Gastroesophageal sphincter (tissue), 4 donors: ENCODE measurements around the gene ACER1. TPM values are rescaled to one million over a fixed set of nuclear protein-coding genes. Genes with fewer than 3 reads are reported as not detected.

Experiments
- ATAC-seq: fragments of 150-250 bp; one replicate; pipeline ENCODE4 v1.9.1; 2016; ENCODE audit warnings: mild to moderate bottlenecking, moderate library complexity
- H3K27ac ChIP-seq, 4 donors: fragments of 200-600 bp; sonication (generic) in 3 of 4; 1 replicate in 3 of 4; 2 replicates in 1 of 4; pipeline ENCODE4 v1.5.1; 2016 to 2019
- H3K27me3 ChIP-seq: fragments of 200-600 bp; sonication (generic); one replicate; pipeline ENCODE4 v1.5.1; 2019
- H3K36me3 ChIP-seq, 2 donors: fragments of 200-600 bp; sonication (generic); one replicate each; pipeline ENCODE4 v1.5.1; 2019; ENCODE audit warnings: control low read depth in 1 of 2
- H3K4me1 ChIP-seq, 3 donors: fragments of 200-600 bp; sonication (generic); 1 replicate in 2 of 3; 2 replicates in 1 of 3; pipeline ENCODE4 v1.5.1; 2016 to 2019; ENCODE audit warnings: control low read depth in 2 of 3
- H3K4me3 ChIP-seq, 2 donors: fragments of 200-600 bp; sonication (generic); one replicate each; pipeline ENCODE4 v1.5.1; 2019; ENCODE audit warnings: mild to moderate bottlenecking in 1 of 2, moderate library complexity in 1 of 2
- H3K9me3 ChIP-seq, 3 donors: fragments of 200-600 bp; sonication (generic); one replicate each; pipeline ENCODE4 v1.5.1; 2017 to 2019; ENCODE audit warnings: control low read depth in 2 of 3
- EP300 ChIP-seq: sonication (generic); formaldehyde crosslinking; IDR thresholded peaks from one replicate; pipeline ENCODE4 v1.6.1; 2017; ENCODE audit warnings: antibody characterized with exemption, mild to moderate bottlenecking
- POLR2A ChIP-seq, 2 donors: fragments of 450-650 bp; IDR thresholded peaks; one replicate each; pipeline ENCODE4 v1.6.1; 2017; ENCODE audit warnings: antibody characterized with exemption in 2 of 2, mild to moderate bottlenecking in 2 of 2, moderate library complexity in 1 of 2
- POLR2AphosphoS5 ChIP-seq: sonication (generic); formaldehyde crosslinking; IDR thresholded peaks from one replicate; pipeline ENCODE4 v1.6.1; 2017; ENCODE audit warnings: antibody characterized with exemption
- WGBS, 2 donors: methylation state at CpG; one replicate each; pipeline ENCODE4 v1.1.5; 2018; ENCODE audit warnings: low coverage in 1 of 2; 5-methylcytosine and 5-hydroxymethylcytosine counted together
- total RNA-seq, 4 donors: library from RNA; depleted of rRNA; stranded (reverse); fragments of >200 nt; gene quantifications; one replicate each; pipeline ENCODE4 v1.1.0, GENCODE V29; 2016
- TF ChIP-seq, protein P1 (sequence below), 4 experiments: fragments of 200-600 bp in 2 of 4; fragments of 450-650 bp in 2 of 4; sonication (generic) in 1 of 4; IDR thresholded peaks; one replicate each; pipeline ENCODE4 v1.5.1; 2017 to 2019; ENCODE audit warnings: antibody characterized with exemption in 4 of 4, mild to moderate bottlenecking in 2 of 4, moderate library complexity in 2 of 4

Gene ACER1
- total RNA-seq, 4 donors from 2014 or later = not detected

DNA sequence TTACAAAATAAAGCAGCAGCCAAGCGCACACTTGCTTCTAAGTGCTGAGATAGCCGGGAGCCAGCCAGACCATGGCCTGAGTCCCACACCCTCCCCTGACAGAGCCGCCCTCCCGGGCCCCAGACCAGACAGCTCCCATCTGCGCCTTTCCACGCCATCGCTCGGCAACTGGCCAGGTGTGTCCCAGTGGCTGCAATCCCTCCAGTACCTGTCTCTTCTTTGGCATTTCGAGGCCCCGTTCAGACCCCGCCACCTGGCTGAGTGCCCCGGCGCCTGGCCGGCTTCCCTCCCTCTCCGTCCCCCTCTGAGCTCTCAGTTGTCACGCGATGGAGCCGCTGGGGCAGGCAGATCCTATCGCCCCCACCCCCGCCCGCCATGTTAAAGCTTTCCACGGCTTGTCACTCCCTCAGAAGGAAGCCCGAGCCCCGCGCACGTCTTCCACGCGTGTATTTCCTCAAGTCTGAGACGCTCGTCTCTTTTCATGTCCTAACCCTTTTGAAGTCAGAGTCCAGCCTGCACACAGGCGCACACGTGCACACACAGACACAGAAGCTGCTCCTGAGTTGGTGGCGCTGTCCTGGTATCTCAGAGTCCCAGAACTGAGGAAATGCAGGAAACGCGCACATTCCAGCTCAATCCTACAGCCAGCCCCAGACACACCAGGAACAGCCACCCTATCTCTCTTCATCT lies 61.5 kb downstream of the ACER1 start:
- peaks cover 25 to 97% (median 58%) of the 10 kb centered on the region in 3 donors for H3K4me1 ChIP-seq
- peak overlapping the region; percentile 17 to 44 for H3K4me3 ChIP-seq

GRCh38 chr19:6271251-6271650 lies 62.2 kb downstream of the ACER1 start:
- Histone ChIP-seq H3K9me3 (no peaks in the 10 kb centered on the region), H3K27me3 (no peaks in the 10 kb centered on the region), H3K36me3 (peaks cover 0 to 42% of the 10 kb centered on the region in 2 donors), H3K27ac (peak overlapping the region; percentile 84 to 90 (median 86)), H3K4me1 (peaks cover 25 to 91% (median 54%) of the 10 kb centered on the region in 3 donors), H3K4me3 (peak overlapping the region in 1 of 2 donors; percentile 44)
- no peak for ATAC-seq
- WGBS, 2 donors = 100% methylated on average over 1 of the region's 9 CpGs; no CpG with 5 or more reads in 1 of the 2 donors
- TF ChIP-seq, protein P1, sequence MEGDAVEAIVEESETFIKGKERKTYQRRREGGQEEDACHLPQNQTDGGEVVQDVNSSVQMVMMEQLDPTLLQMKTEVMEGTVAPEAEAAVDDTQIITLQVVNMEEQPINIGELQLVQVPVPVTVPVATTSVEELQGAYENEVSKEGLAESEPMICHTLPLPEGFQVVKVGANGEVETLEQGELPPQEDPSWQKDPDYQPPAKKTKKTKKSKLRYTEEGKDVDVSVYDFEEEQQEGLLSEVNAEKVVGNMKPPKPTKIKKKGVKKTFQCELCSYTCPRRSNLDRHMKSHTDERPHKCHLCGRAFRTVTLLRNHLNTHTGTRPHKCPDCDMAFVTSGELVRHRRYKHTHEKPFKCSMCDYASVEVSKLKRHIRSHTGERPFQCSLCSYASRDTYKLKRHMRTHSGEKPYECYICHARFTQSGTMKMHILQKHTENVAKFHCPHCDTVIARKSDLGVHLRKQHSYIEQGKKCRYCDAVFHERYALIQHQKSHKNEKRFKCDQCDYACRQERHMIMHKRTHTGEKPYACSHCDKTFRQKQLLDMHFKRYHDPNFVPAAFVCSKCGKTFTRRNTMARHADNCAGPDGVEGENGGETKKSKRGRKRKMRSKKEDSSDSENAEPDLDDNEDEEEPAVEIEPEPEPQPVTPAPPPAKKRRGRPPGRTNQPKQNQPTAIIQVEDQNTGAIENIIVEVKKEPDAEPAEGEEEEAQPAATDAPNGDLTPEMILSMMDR (IDR thresholded peaks at IDR 0.05) = peak in 2 of 4 experiments; percentile 8 to 10
- TF ChIP-seq EP300 = no peak

More for the DNA sequence above, 61.5 kb downstream of the ACER1 start:
- ATAC-seq = peak; percentile 73
- H3K9me3 ChIP-seq = no peaks in the 10 kb centered on the region
- H3K27ac ChIP-seq = peak overlapping the region; percentile 84 to 90 (median 86)
- whole genome bisulfite sequencing, 2 donors = 28% methylated on average over 8 of the region's 35 CpGs; no CpG with 5 or more reads in 1 of the 2 donors
- H3K27me3 ChIP-seq = no peaks in the 10 kb centered on the region
- H3K36me3 ChIP-seq = peaks cover 0 to 37% of the 10 kb centered on the region in 2 donors
- TF ChIP-seq POLR2AphosphoS5 = peak; percentile 48
- TF ChIP-seq, protein P1 (IDR thresholded peaks at IDR 0.05) = peak in 1 of 4 experiments; percentile 15
- no peak for TF ChIP-seq EP300
- no peak for TF ChIP-seq POLR2A (IDR thresholded peaks at IDR 0.05)

DNA sequence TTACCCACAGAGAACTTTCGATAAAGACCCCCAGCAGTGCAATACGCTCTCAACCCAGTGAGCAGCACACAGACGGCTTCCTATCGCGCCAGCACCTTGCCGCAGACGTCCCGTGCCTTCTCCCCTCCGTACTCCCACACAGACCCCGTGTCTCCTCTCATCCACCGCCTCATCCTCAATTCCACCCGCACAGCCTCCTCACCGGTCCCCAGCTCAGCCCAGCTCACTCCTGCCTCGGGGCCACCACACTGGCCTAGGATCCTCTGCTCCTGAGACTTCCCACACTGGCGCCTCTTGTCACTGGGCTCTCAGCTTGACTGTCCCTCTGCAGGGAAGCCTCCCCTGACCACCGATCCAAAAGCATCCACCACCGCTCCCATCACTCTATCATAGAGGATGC lies 62.6 kb downstream of the ACER1 start:
- no peak for ATAC-seq
- H3K4me3 ChIP-seq = peak overlapping the region in 1 of 2 donors; percentile 44
- H3K27me3 ChIP-seq = no peaks in the 10 kb centered on the region
- no peak for TF ChIP-seq POLR2A (IDR thresholded peaks at IDR 0.05)
- H3K27ac ChIP-seq = peak overlapping the region in 3 of 4 donors; percentile 84 to 90 (median 88)
- WGBS, 2 donors = 84 to 100% methylated on average over 2 to 15 of the region's 17 CpGs
- H3K36me3 ChIP-seq = peaks cover 0 to 45% of the 10 kb centered on the region in 2 donors
- H3K4me1 ChIP-seq = peaks cover 25 to 88% (median 50%) of the 10 kb centered on the region in 3 donors
- H3K9me3 ChIP-seq = no peaks in the 10 kb centered on the region

- Histone ChIP-seq H3K27ac (peak overlapping the region in 3 of 4 donors; percentile 84 to 90 (median 88)), H3K4me3 (no peak overlapping the region), H3K36me3 (peaks cover 0 to 52% of the 10 kb centered on the region in 2 donors), H3K4me1 (peaks cover 25 to 88% (median 46%) of the 10 kb centered on the region in 3 donors), H3K27me3 (no peaks in the 10 kb centered on the region), H3K9me3 (no peaks in the 10 kb centered on the region)
- TF ChIP-seq EP300 (no peak), POLR2AphosphoS5 (no peak), POLR2A (IDR thresholded peaks at IDR 0.05) (no peak)
- TF ChIP-seq, protein P1 (IDR thresholded peaks at IDR 0.05) = no peak
- no peak for ATAC-seq
- 80% methylated on average over 3 of the region's 31 CpGs; no CpG with 5 or more reads in 1 of the 2 donors for WGBS, 2 donors
Measured at GRCh38 chr19:6270076-6270745, 63.2 kb downstream of the ACER1 start.

- 77 to 87% methylated on average over 7 of the region's 33 CpGs for WGBS, 2 donors
- H3K4me1 ChIP-seq = peaks cover 17 to 85% (median 37%) of the 10 kb centered on the region in 3 donors
Measured at GRCh38 chr19:6269101-6269886, 64.1 kb downstream of the ACER1 start.

More at GRCh38 chr19:6269101-6269886, 64.1 kb downstream of the ACER1 start:
- no peaks in the 10 kb centered on the region for H3K27me3 ChIP-seq
- H3K9me3 ChIP-seq = no peaks in the 10 kb centered on the region
- H3K36me3 ChIP-seq = peaks cover 0 to 54% of the 10 kb centered on the region in 2 donors
- peak overlapping the region in 1 of 4 donors; percentile 26 for H3K27ac ChIP-seq
- H3K4me3 ChIP-seq = no peak overlapping the region
- TF ChIP-seq POLR2AphosphoS5 = no peak
- no peak for TF ChIP-seq EP300
- no peak for TF ChIP-seq POLR2A (IDR thresholded peaks at IDR 0.05)
- TF ChIP-seq, protein P1 (IDR thresholded peaks at IDR 0.05) = no peak
- no peak for ATAC-seq
